Neural progenitor cell (in vitro differentiated cells): ENCODE results near the gene KDELR1. TPM values are rescaled to one million over a fixed set of nuclear protein-coding genes. Genes with fewer than 3 reads are reported as not detected.

Experiments used
- DNase-seq: peaks from one replicate; pipeline ENCODE4 v3.0.0-alpha.2; 2016; ENCODE audit warnings: low spot score
- H2AFZ ChIP-seq: fragments of 200-600 bp; sonication (generic); replicated peaks from 2 replicates; pipeline ENCODE4 v1.6.1; 2016; ENCODE audit warnings: antibody characterized with exemption
- H3F3A ChIP-seq: fragments of 200-600 bp; sonication (generic); 2 replicates; pipeline ENCODE4 v1.6.1; 2016; ENCODE audit warnings: antibody characterized with exemption, low read depth
- H3K27ac ChIP-seq: fragments of 200-600 bp; sonication (generic); 2 replicates; pipeline ENCODE4 v1.5.1; 2016; ENCODE audit warnings: mild to moderate bottlenecking
- H3K27me3 ChIP-seq: fragments of 200-600 bp; sonication (generic); 2 replicates; pipeline ENCODE4 v1.6.1; 2016; ENCODE audit warnings: mild to moderate bottlenecking, moderate library complexity
- H3K36me3 ChIP-seq: fragments of 200-600 bp; sonication (generic); 2 replicates; pipeline ENCODE4 v1.5.1; 2016
- H3K4me1 ChIP-seq: fragments of 200-600 bp; sonication (generic); 2 replicates; pipeline ENCODE4 v1.6.1; 2016; ENCODE audit warnings: mixed run types
- H3K4me2 ChIP-seq: fragments of 200-600 bp; sonication (generic); 2 replicates; pipeline ENCODE4 v1.6.1; 2016
- H3K4me3 ChIP-seq: fragments of 200-600 bp; sonication (generic); 2 replicates; pipeline ENCODE4 v1.5.1; 2016
- H3K79me2 ChIP-seq: fragments of 200-600 bp; sonication (generic); 2 replicates; pipeline ENCODE4 v1.6.1; 2016; ENCODE audit warnings: low read depth
- H3K9ac ChIP-seq: fragments of 200-600 bp; sonication (generic); 2 replicates; pipeline ENCODE4 v1.6.1; 2016
- H3K9me3 ChIP-seq: fragments of 200-600 bp; sonication (generic); 2 replicates; pipeline ENCODE4 v1.5.1; 2016; ENCODE audit warnings: low read depth
- H4K20me1 ChIP-seq: fragments of 200-600 bp; sonication (generic); 2 replicates; pipeline ENCODE4 v1.6.1; 2016; ENCODE audit warnings: low read depth
- H3K27ac Mint-ChIP-seq: 3 replicates; pipeline ENCODE4 v1.8.0; 2021; ENCODE audit warnings: mixed read lengths
- H3K27me3 Mint-ChIP-seq: 2 replicates; pipeline ENCODE4 v1.8.0; 2022; ENCODE audit warnings: low read depth, mild to moderate bottlenecking, inconsistent platforms, moderate library complexity, mixed read lengths; ENCODE audit not compliant: insufficient read depth
- H3K36me3 Mint-ChIP-seq: 3 replicates; pipeline ENCODE4 v1.8.0; 2021; ENCODE audit warnings: mixed read lengths
- H3K4me1 Mint-ChIP-seq: 3 replicates; pipeline ENCODE4 v1.8.0; 2021; ENCODE audit warnings: mixed read lengths
- H3K4me3 Mint-ChIP-seq: 3 replicates; pipeline ENCODE4 v1.8.0; 2021; ENCODE audit warnings: mild to moderate bottlenecking, moderate library complexity, mixed read lengths
- H3K9me3 Mint-ChIP-seq: 3 replicates; pipeline ENCODE4 v1.8.0; 2020; ENCODE audit warnings: mixed read lengths
- EZH2 ChIP-seq: fragments of 200-600 bp; sonication (generic); IDR thresholded peaks from 2 replicates; pipeline ENCODE4 v1.6.1; 2017; ENCODE audit warnings: antibody characterized with exemption, mild to moderate bottlenecking, moderate library complexity
- EZH2phosphoT487 ChIP-seq: fragments of 200-600 bp; sonication (generic); IDR thresholded peaks from 2 replicates; pipeline ENCODE4 v1.6.1; 2017; ENCODE audit warnings: antibody characterized with exemption
- total RNA-seq: library from RNA; depleted of rRNA; stranded (reverse); fragments of >200 nt; gene quantifications from 2 replicates; pipeline ENCODE4 v1.2.3, GENCODE V29; 2015; ENCODE audit warnings: low replicate concordance
- TF ChIP-seq, protein P1 (sequence below): fragments of 200-600 bp; sonication (generic); IDR thresholded peaks from 2 replicates; pipeline ENCODE4 v1.5.1; 2017; ENCODE audit warnings: antibody characterized with exemption, mild to moderate bottlenecking

Gene KDELR1
- total RNA-seq, 1 donor from 2014 or later: 106 TPM

GRCh38 chr19:48396016-48396823, 4.9 kb upstream of the KDELR1 start:
- Mint-ChIP-seq H3K9me3 (peaks cover 2% of the 10 kb centered on the region), H3K27me3 (peaks cover 47% of the 10 kb centered on the region), H3K4me3 (peak overlapping the region; percentile 74), H3K36me3 (peaks cover 2% of the 10 kb centered on the region), H3K4me1 (peaks cover 63% of the 10 kb centered on the region), H3K27ac (no peak overlapping the region)
- H3K9ac ChIP-seq: no peak overlapping the region
- H3F3A ChIP-seq: peaks cover 35% of the 10 kb centered on the region
- peaks cover 29% of the 10 kb centered on the region for H3K4me1 ChIP-seq
- no peaks in the 10 kb centered on the region for H3K36me3 ChIP-seq
- H3K9me3 ChIP-seq: no peaks in the 10 kb centered on the region
- peak overlapping the region; percentile 18 for H3K4me2 ChIP-seq
- H3K27ac ChIP-seq: no peak overlapping the region
- peaks cover 1% of the 10 kb centered on the region for H3K79me2 ChIP-seq
- H3K27me3 ChIP-seq: peaks cover 69% of the 10 kb centered on the region
- H4K20me1 ChIP-seq: no peaks in the 10 kb centered on the region
- no peak overlapping the region for H2AFZ ChIP-seq
- TF ChIP-seq EZH2: no peak
- TF ChIP-seq, protein P1, sequence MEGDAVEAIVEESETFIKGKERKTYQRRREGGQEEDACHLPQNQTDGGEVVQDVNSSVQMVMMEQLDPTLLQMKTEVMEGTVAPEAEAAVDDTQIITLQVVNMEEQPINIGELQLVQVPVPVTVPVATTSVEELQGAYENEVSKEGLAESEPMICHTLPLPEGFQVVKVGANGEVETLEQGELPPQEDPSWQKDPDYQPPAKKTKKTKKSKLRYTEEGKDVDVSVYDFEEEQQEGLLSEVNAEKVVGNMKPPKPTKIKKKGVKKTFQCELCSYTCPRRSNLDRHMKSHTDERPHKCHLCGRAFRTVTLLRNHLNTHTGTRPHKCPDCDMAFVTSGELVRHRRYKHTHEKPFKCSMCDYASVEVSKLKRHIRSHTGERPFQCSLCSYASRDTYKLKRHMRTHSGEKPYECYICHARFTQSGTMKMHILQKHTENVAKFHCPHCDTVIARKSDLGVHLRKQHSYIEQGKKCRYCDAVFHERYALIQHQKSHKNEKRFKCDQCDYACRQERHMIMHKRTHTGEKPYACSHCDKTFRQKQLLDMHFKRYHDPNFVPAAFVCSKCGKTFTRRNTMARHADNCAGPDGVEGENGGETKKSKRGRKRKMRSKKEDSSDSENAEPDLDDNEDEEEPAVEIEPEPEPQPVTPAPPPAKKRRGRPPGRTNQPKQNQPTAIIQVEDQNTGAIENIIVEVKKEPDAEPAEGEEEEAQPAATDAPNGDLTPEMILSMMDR: no peak
- TF ChIP-seq EZH2phosphoT487: no peak
- no peak overlapping the region for H3K4me3 ChIP-seq
- DNase-seq: peak; percentile 41

- H3K4me2 ChIP-seq: no peak overlapping the region
- peaks cover 62% of the 10 kb centered on the region for H3K4me1 Mint-ChIP-seq
These were observed 4.1 kb upstream of the KDELR1 start for GRCh38 chr19:48395499-48395898.

DNA sequence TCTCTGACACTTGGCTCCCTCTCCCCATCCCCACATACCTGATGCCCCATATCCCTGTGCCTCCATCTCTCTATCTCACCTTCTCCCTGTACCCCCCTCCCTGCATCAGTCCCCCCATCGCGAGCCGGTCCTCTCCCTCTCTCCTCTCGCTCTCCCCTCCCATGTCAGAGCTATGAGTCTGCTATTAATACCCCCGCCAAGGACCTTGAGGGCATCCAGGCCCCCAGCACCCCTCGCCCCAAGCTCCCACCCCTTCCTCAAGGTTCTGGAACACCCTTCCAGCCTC, 3.8 kb upstream of the KDELR1 start:
- Mint-ChIP-seq H3K36me3 (peaks cover 2% of the 10 kb centered on the region), H3K4me3 (peak overlapping the region; percentile 75), H3K9me3 (peaks cover 2% of the 10 kb centered on the region), H3K4me1 (peaks cover 58% of the 10 kb centered on the region), H3K27me3 (peaks cover 43% of the 10 kb centered on the region), H3K27ac (no peak overlapping the region)
- Histone ChIP-seq H3K79me2 (peaks cover 12% of the 10 kb centered on the region), H2AFZ (no peak overlapping the region), H3K27me3 (peaks cover 69% of the 10 kb centered on the region), H3K9ac (no peak overlapping the region), H3K4me1 (peaks cover 29% of the 10 kb centered on the region), H3K4me2 (no peak overlapping the region), H3F3A (peaks cover 32% of the 10 kb centered on the region), H3K27ac (no peak overlapping the region), H3K4me3 (no peak overlapping the region), H3K36me3 (no peaks in the 10 kb centered on the region), H4K20me1 (peaks cover 3% of the 10 kb centered on the region), H3K9me3 (no peaks in the 10 kb centered on the region)
- no peak for DNase-seq
- peak; percentile 66 for TF ChIP-seq EZH2
- TF ChIP-seq, protein P1: no peak
- TF ChIP-seq EZH2phosphoT487: no peak

More at GRCh38 chr19:48395499-48395898, 4.1 kb upstream of the KDELR1 start:
- Mint-ChIP-seq H3K9me3 (peaks cover 2% of the 10 kb centered on the region), H3K4me3 (peak overlapping the region; percentile 75), H3K36me3 (peaks cover 2% of the 10 kb centered on the region), H3K27ac (no peak overlapping the region), H3K27me3 (peaks cover 43% of the 10 kb centered on the region)
- Histone ChIP-seq H3K4me3 (no peak overlapping the region), H4K20me1 (no peaks in the 10 kb centered on the region), H3K27me3 (peaks cover 69% of the 10 kb centered on the region), H3F3A (peaks cover 35% of the 10 kb centered on the region), H3K4me1 (peaks cover 29% of the 10 kb centered on the region), H2AFZ (no peak overlapping the region), H3K9me3 (no peaks in the 10 kb centered on the region), H3K79me2 (peaks cover 8% of the 10 kb centered on the region), H3K9ac (no peak overlapping the region), H3K27ac (no peak overlapping the region), H3K36me3 (no peaks in the 10 kb centered on the region)
- no peak for DNase-seq
- TF ChIP-seq, protein P1: no peak
- TF ChIP-seq EZH2 (no peak), EZH2phosphoT487 (no peak)
